ENCODE measurements around the gene OPCML.

DNA sequence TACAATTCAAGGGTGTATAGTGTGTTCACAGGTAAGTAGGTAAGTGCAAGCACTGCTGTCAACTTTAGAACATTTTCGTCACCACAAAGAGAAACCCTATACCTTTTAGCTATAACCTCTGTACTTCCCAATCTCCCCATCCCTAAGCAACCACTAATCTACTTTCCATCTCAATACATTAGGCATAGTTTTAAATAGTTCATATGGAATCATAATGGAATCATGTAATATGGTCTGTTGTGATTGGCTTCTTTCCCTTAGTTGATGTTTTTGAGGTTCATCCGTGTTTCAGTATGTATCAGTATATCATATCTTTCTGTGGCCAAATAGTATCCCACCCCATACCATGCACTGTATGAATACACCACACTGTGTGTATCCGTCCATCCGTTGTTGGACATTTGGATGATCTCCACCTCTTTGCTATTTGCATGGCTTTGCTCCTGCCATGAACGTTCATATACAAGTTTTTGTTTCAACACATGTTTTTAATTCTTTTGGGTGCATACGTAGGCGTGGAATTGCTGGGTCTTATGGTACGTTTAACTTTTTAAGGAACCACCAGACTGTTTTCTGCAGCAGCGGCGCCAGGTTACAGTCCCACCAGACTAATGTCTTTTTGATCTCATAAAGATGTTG lies 27.7 kb upstream of the OPCML start:
- TF ChIP-seq POLR2AphosphoS5 (IDR thresholded peaks at IDR 0.05): no peak
- TF ChIP-seq, protein P1, sequence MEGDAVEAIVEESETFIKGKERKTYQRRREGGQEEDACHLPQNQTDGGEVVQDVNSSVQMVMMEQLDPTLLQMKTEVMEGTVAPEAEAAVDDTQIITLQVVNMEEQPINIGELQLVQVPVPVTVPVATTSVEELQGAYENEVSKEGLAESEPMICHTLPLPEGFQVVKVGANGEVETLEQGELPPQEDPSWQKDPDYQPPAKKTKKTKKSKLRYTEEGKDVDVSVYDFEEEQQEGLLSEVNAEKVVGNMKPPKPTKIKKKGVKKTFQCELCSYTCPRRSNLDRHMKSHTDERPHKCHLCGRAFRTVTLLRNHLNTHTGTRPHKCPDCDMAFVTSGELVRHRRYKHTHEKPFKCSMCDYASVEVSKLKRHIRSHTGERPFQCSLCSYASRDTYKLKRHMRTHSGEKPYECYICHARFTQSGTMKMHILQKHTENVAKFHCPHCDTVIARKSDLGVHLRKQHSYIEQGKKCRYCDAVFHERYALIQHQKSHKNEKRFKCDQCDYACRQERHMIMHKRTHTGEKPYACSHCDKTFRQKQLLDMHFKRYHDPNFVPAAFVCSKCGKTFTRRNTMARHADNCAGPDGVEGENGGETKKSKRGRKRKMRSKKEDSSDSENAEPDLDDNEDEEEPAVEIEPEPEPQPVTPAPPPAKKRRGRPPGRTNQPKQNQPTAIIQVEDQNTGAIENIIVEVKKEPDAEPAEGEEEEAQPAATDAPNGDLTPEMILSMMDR (IDR thresholded peaks at IDR 0.05): no peak
- TF ChIP-seq EP300 (IDR thresholded peaks at IDR 0.05): no peak

Measured in suprapubic skin (tissue), 4 donors.